Naive thymus-derived CD4-positive, alpha-beta T cell (primary cell): ENCODE data around the gene AQP5. TPM values are rescaled to one million over a fixed set of nuclear protein-coding genes. Genes with fewer than 3 reads are reported as not detected.

Experiments
- ATAC-seq: fragments of 150-1000 bp; cut with Tn5 transposase; 2 replicates; pipeline ENCODE4 v1.10.0; 2021; ENCODE audit warnings: mild to moderate bottlenecking, moderate library complexity
- CTCF ChIA-PET: fragments of 350-600 bp; sonication (Branson Sonifier 250); formaldehyde crosslinking; loops from one replicate; lab custom pipeline; 2021; ENCODE audit warnings: antibody characterized with exemption; lab: Charles Lee
- POLR2A ChIA-PET: fragments of 350-600 bp; sonication (Branson Sonifier 250); formaldehyde crosslinking; loops from one replicate; lab custom pipeline; 2021; ENCODE audit warnings: antibody characterized with exemption, inconsistent platforms; lab: Charles Lee
- DNase-seq, 9 donors: peaks; one replicate each; pipeline versions ENCODE4 v3.0.0 to v3.0.0-alpha.2; 2020 to 2022; ENCODE audit warnings: mixed read lengths in 1 of 9
- H3K27ac ChIP-seq: one replicate; pipeline ENCODE4 v1.7.0; 2013; ENCODE audit warnings: mild to moderate bottlenecking, low read depth, low read length, moderate library complexity
- H3K27me3 ChIP-seq, 2 donors: one replicate each; pipeline ENCODE4 v1.7.0; 2013; ENCODE audit warnings: low read length in 2 of 2, mild to moderate bottlenecking in 2 of 2, moderate library complexity in 2 of 2; ENCODE audit not compliant: control insufficient read depth in 2 of 2, insufficient read depth in 2 of 2
- H3K36me3 ChIP-seq, 3 experiments: 1 replicate in 2 of 3; 2 replicates in 1 of 3; pipeline ENCODE4 v1.7.0; 2013; ENCODE audit warnings: low read length in 3 of 3, mild to moderate bottlenecking in 3 of 3, moderate library complexity in 1 of 3; ENCODE audit not compliant: insufficient read depth in 3 of 3, control insufficient read depth in 2 of 3
- H3K4me1 ChIP-seq, 2 donors: one replicate each; pipeline ENCODE4 v1.7.0; 2013; ENCODE audit warnings: low read length in 2 of 2, mild to moderate bottlenecking in 2 of 2, moderate library complexity in 1 of 2; ENCODE audit not compliant: control insufficient read depth in 2 of 2, insufficient read depth in 2 of 2
- H3K4me3 ChIP-seq: 2 replicates; pipeline ENCODE4 v1.7.0; 2013; ENCODE audit warnings: mild to moderate bottlenecking, low read length
- H3K9me3 ChIP-seq, 3 experiments: 1 replicate in 2 of 3; 2 replicates in 1 of 3; pipeline ENCODE4 v1.7.0; 2013; ENCODE audit warnings: low read length in 3 of 3; ENCODE audit not compliant: control insufficient read depth in 2 of 3
- H3K27ac Mint-ChIP-seq, 9 donors: one replicate each; pipeline ENCODE4 v1.8.0; 2020 to 2022; ENCODE audit warnings: mixed read lengths in 9 of 9, mild to moderate bottlenecking in 8 of 9, moderate library complexity in 5 of 9, inconsistent platforms in 2 of 9
- H3K27me3 Mint-ChIP-seq, 5 donors: one replicate each; pipeline ENCODE4 v1.8.0; 2021 to 2022; ENCODE audit warnings: mixed read lengths in 5 of 5, mild to moderate bottlenecking in 1 of 5
- H3K36me3 Mint-ChIP-seq, 5 donors: one replicate each; pipeline ENCODE4 v1.8.0; 2020 to 2022; ENCODE audit warnings: mixed read lengths in 5 of 5, mild to moderate bottlenecking in 3 of 5, inconsistent platforms in 1 of 5
- H3K4me1 Mint-ChIP-seq, 7 donors: one replicate each; pipeline ENCODE4 v1.8.0; 2020 to 2022; ENCODE audit warnings: mixed read lengths in 7 of 7, mild to moderate bottlenecking in 3 of 7, inconsistent platforms in 1 of 7
- H3K4me3 Mint-ChIP-seq, 10 donors: one replicate each; pipeline ENCODE4 v1.8.0; 2020 to 2022; ENCODE audit warnings: mild to moderate bottlenecking in 10 of 10, mixed read lengths in 10 of 10, moderate library complexity in 6 of 10, inconsistent platforms in 2 of 10
- H3K9me3 Mint-ChIP-seq, 11 donors: one replicate each; pipeline ENCODE4 v1.8.0; 2020 to 2022; ENCODE audit warnings: mixed read lengths in 11 of 11, mild to moderate bottlenecking in 4 of 11, inconsistent platforms in 1 of 11, moderate library complexity in 1 of 11
- intact Hi-C, 2 donors: fragments of 100-400 bp; cut with micrococcal nuclease; formaldehyde crosslinking; loops; one replicate each; pipeline ENCODE4 v1.15.1; 2023
- polyA plus RNA-seq, 2 donors: library from polyadenylated mRNA; unstranded; fragments of 300-500 nt; fragmentation: Illumina TruSeq; gene quantifications; one replicate each; pipeline ENCODE4 v1.2.3, GENCODE V29; 2021
- total RNA-seq, 6 experiments: library from RNA in 5 of 6; stranded (reverse) in 5 of 6; gene quantifications; 1 replicate in 5 of 6; 2 replicates in 1 of 6; pipeline ENCODE4 v1.2.3 and lab custom pipeline; 2021 to 2026

AQP5 gene
- total and polyA plus RNA-seq, 7 experiments from 2014 or later = not detected

DNA sequence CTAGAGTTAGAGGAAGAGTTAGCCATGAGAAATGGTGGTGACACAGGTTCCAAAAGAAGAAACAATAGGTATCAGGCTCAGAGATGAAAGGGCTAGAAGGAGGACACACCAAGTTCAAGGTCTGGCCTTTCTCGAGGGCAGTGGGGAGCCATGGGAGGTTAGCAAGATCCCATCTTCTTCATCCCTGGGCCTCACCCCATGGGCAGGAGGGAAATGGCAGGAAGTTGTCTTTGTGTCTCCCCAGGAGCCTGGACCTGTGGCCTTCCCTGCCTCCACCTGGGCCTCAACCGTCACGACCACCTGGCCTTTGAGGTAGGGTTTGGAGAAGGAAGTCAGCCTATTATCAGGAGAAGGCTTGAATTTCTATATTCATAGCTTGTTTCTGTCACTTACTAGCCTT, 17.0 kb upstream of the AQP5 start:
- Histone ChIP-seq H3K27ac (no peak overlapping the region), H3K27me3 (no peaks in the 10 kb centered on the region), H3K4me3 (no peak overlapping the region), H3K4me1 (no peaks in the 10 kb centered on the region), H3K9me3 (no peaks in the 10 kb centered on the region), H3K36me3 (no peaks in the 10 kb centered on the region)
- H3K4me3 Mint-ChIP-seq = peak overlapping the region in 3 of 10 donors; percentile 88 to 93 (median 92)
- no peaks in the 10 kb centered on the region for H3K9me3 Mint-ChIP-seq
- intact Hi-C loops = loop anchor here in 1 of 2 donors (2.0 kb wide), 1 partner anchor 78 kb away; no protein-coding TSS in a partner anchor
- peaks cover 0 to 1% (median 0%) of the 10 kb centered on the region in 5 donors for H3K36me3 Mint-ChIP-seq
- DNase-seq (no peak), ATAC-seq (no peak)
- H3K27ac Mint-ChIP-seq = peak overlapping the region in 3 of 9 donors; percentile 1 to 72 (median 60)
- ChIA-PET POLR2A (interaction anchor here (0.6 kb wide), 2 partner anchors 13 to 1604 kb away, joined by 3 read pairs; no protein-coding TSS in a partner anchor), CTCF (interaction anchor here (0.8 to 2.1 kb wide), 4 partner anchors 15 to 178 kb away, joined by 3 to 21 read pairs (median 5); no protein-coding TSS in a partner anchor)
- H3K4me1 Mint-ChIP-seq = peaks cover 6 to 27% (median 15%) of the 10 kb centered on the region in 7 donors
- H3K27me3 Mint-ChIP-seq = peaks cover 0 to 10% (median 4%) of the 10 kb centered on the region in 5 donors

- CTCF ChIA-PET = interaction anchor here (0.7 to 2.1 kb wide), 11 partner anchors 9 to 179 kb away, joined by 3 to 21 read pairs (median 3); no protein-coding TSS in a partner anchor
- ATAC-seq = peak; percentile 97
- Mint-ChIP-seq H3K27me3 (peaks cover 0 to 10% (median 7%) of the 10 kb centered on the region in 5 donors), H3K27ac (peak overlapping the region; percentile 4 to 93 (median 72)), H3K4me1 (peaks cover 6 to 27% (median 15%) of the 10 kb centered on the region in 7 donors), H3K36me3 (peaks cover 0 to 1% (median 0%) of the 10 kb centered on the region in 5 donors), H3K4me3 (peak overlapping the region; percentile 77 to 94 (median 88)), H3K9me3 (no peaks in the 10 kb centered on the region)
- peak overlapping the region; percentile 24 for H3K4me3 ChIP-seq
- no peaks in the 10 kb centered on the region for H3K27me3 ChIP-seq
- no peak overlapping the region for H3K27ac ChIP-seq
- DNase-seq = peak; percentile 41 to 86 (median 62)
- POLR2A ChIA-PET = interaction anchor here (0.6 kb wide), 2 partner anchors 12 to 1605 kb away, joined by 3 read pairs; no protein-coding TSS in a partner anchor
- no peaks in the 10 kb centered on the region for H3K9me3 ChIP-seq
- no peaks in the 10 kb centered on the region for H3K36me3 ChIP-seq
- no peaks in the 10 kb centered on the region for H3K4me1 ChIP-seq
- intact Hi-C loops = loop anchor here in 1 of 2 donors (2.0 kb wide), 1 partner anchor 79 kb away; no protein-coding TSS in a partner anchor
Measured at GRCh38 chr12:49945394-49946080, 16.1 kb upstream of the AQP5 start.

DNA sequence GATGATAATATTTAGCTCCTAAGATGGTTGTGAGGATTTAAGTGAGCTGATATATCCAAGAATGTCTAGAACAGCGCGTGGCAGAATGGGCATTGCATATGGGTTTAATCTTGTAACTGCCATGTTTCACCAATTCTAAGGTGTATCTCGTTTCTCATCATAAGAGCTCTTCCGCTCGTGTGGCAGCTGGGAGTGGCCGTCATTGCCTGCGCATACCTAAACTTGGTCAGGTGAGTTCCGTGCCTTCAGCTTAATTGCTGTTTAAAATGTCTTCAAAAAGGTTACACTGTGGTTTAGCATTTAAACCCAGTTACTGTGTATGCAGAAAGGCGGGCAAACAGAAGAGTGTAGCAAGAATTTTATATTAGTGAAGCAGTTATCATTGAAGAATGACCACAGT, 15.6 kb upstream of the AQP5 start:
- ChIA-PET POLR2A (no interaction called here), CTCF (interaction anchor here (0.6 to 2.1 kb wide), 9 partner anchors 8 to 91 kb away, joined by 3 to 21 read pairs (median 3); no protein-coding TSS in a partner anchor)
- H3K36me3 Mint-ChIP-seq = peaks cover 0 to 1% (median 0%) of the 10 kb centered on the region in 5 donors
- ATAC-seq = no peak
- H3K4me3 Mint-ChIP-seq = peak overlapping the region in 8 of 10 donors; percentile 77 to 93 (median 88)
- H3K9me3 Mint-ChIP-seq = no peaks in the 10 kb centered on the region
- Histone ChIP-seq H3K9me3 (no peaks in the 10 kb centered on the region), H3K4me1 (no peaks in the 10 kb centered on the region), H3K4me3 (no peak overlapping the region), H3K27ac (no peak overlapping the region), H3K36me3 (no peaks in the 10 kb centered on the region), H3K27me3 (no peaks in the 10 kb centered on the region)
- intact Hi-C loops = no loop called here
- peaks cover 0 to 10% (median 7%) of the 10 kb centered on the region in 5 donors for H3K27me3 Mint-ChIP-seq
- H3K4me1 Mint-ChIP-seq = peaks cover 6 to 27% (median 15%) of the 10 kb centered on the region in 7 donors
- DNase-seq = peak in 1 of 9 donors; percentile 6
- peak overlapping the region in 7 of 9 donors; percentile 4 to 93 (median 69) for H3K27ac Mint-ChIP-seq

DNA sequence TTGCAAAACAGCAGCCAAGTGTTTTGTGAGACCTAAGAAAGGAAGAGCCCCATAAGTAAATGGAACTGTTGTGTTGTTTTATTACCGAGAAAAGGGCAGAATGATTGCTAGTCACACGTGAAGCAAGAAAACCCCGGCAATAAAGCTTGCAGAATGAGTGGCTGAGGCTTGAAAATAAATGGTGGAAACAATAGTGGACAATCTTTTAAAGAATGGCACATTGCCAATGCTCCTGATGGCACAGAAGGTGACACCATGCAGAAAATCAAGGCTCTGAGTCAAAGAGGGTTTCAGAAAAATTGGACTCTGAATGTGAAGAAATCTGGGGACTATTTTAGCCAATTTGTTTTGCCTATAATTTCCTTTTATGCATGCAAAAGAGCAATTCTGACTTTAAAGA, 15.2 kb upstream of the AQP5 start:
- no peak overlapping the region for H3K27ac ChIP-seq
- ATAC-seq (no peak), DNase-seq (no peak)
- peaks cover 0 to 1% (median 0%) of the 10 kb centered on the region in 5 donors for H3K36me3 Mint-ChIP-seq
- H3K4me1 ChIP-seq = no peaks in the 10 kb centered on the region
- H3K27ac Mint-ChIP-seq = peak overlapping the region in 3 of 9 donors; percentile 4 to 77 (median 72)
- no peak overlapping the region for H3K4me3 ChIP-seq
- ChIA-PET CTCF (interaction anchor here (0.6 to 2.1 kb wide), 4 partner anchors 8 to 19 kb away, joined by 3 to 21 read pairs (median 3); no protein-coding TSS in a partner anchor), POLR2A (no interaction called here)
- H3K4me3 Mint-ChIP-seq = peak overlapping the region in 1 of 10 donors; percentile 92
- intact Hi-C loops = no loop called here
- H3K9me3 ChIP-seq = no peaks in the 10 kb centered on the region
- H3K9me3 Mint-ChIP-seq = no peaks in the 10 kb centered on the region
- H3K27me3 ChIP-seq = no peaks in the 10 kb centered on the region
- no peaks in the 10 kb centered on the region for H3K36me3 ChIP-seq
- peaks cover 0 to 10% (median 7%) of the 10 kb centered on the region in 5 donors for H3K27me3 Mint-ChIP-seq
- H3K4me1 Mint-ChIP-seq = peaks cover 6 to 27% (median 15%) of the 10 kb centered on the region in 7 donors

GRCh38 chr12:49947593-49948226, 14.0 kb upstream of the AQP5 start:
- Histone ChIP-seq H3K9me3 (no peaks in the 10 kb centered on the region), H3K27me3 (no peaks in the 10 kb centered on the region), H3K4me3 (no peak overlapping the region), H3K4me1 (no peaks in the 10 kb centered on the region), H3K27ac (no peak overlapping the region), H3K36me3 (no peaks in the 10 kb centered on the region)
- CTCF ChIA-PET = interaction anchor here (0.6 to 1.1 kb wide), 2 partner anchors 10 to 21 kb away, joined by 4 read pairs; no protein-coding TSS in a partner anchor
- Mint-ChIP-seq H3K9me3 (no peaks in the 10 kb centered on the region), H3K4me3 (no peak overlapping the region), H3K36me3 (peaks cover 0 to 1% (median 0%) of the 10 kb centered on the region in 5 donors), H3K27me3 (peaks cover 0 to 16% (median 7%) of the 10 kb centered on the region in 5 donors), H3K27ac (no peak overlapping the region), H3K4me1 (peaks cover 7 to 24% (median 15%) of the 10 kb centered on the region in 7 donors)
- DNase-seq = no peak
- POLR2A ChIA-PET = no interaction called here
- intact Hi-C loops = no loop called here
- no peak for ATAC-seq
